ENCODE data around the gene DNAJB13.

- no peak for TF ChIP-seq CTCF (IDR thresholded peaks at IDR 0.05)
- TF ChIP-seq ESRRA (CRISPR knock-in tag; IDR thresholded peaks at IDR 0.05; ENCODE audit: borderline replicate concordance) = no peak
- no peak for TF ChIP-seq MAX (CRISPR knock-in tag; IDR thresholded peaks at IDR 0.05)
- TF ChIP-seq CBFB (CRISPR knock-in tag; IDR thresholded peaks at IDR 0.05; ENCODE audit: low read depth) = no peak
- TF ChIP-seq TEAD4 (CRISPR knock-in tag; IDR thresholded peaks at IDR 0.05) = no peak
- no peak for TF ChIP-seq CREM (CRISPR knock-in tag; IDR thresholded peaks at IDR 0.05)
- TF ChIP-seq ARID4B (CRISPR knock-in tag; IDR thresholded peaks at IDR 0.05; ENCODE audit: borderline replicate concordance) = no peak
- TF ChIP-seq CREB1 (CRISPR knock-in tag; IDR thresholded peaks at IDR 0.05) = no peak
- TF ChIP-seq MLX (CRISPR knock-in tag; IDR thresholded peaks at IDR 0.05) = no peak
- TF ChIP-seq NFYB (CRISPR knock-in tag; conservative IDR thresholded peaks at IDR 0.05; ENCODE audit: low read depth) = no peak
- TF ChIP-seq SMAD4 (CRISPR knock-in tag; IDR thresholded peaks at IDR 0.05) = no peak
- no peak for TF ChIP-seq ZNF416 (CRISPR knock-in tag; IDR thresholded peaks at IDR 0.05)
- TF ChIP-seq USF2 (CRISPR knock-in tag; IDR thresholded peaks at IDR 0.05) = no peak
These were observed 43.6 kb upstream of the DNAJB13 start for GRCh38 chr11:73907191-73907590.

Data from WTC11 (cell line).